Breast epithelium (tissue), 4 donors: ENCODE measurements around the gene MTCL1. TPM values are rescaled to one million over a fixed set of nuclear protein-coding genes. Genes with fewer than 3 reads are reported as not detected.

Experiments used
- DNase-seq, 2 donors: peaks; one replicate each; pipeline ENCODE4 v3.0.0-alpha.2; 2019; ENCODE audit warnings: low spot score in 2 of 2
- H3K27ac ChIP-seq, 2 donors: fragments of 200-600 bp; sonication (generic) in 1 of 2; one replicate each; pipeline ENCODE4 v1.5.1; 2016 to 2019; ENCODE audit warnings: mild to moderate bottlenecking in 1 of 2
- H3K27me3 ChIP-seq, 2 donors: fragments of 200-600 bp; sonication (generic) in 1 of 2; one replicate each; pipeline versions ENCODE4 v1.5.1 to v1.6.0; 2017 to 2019; ENCODE audit warnings: control low read depth in 1 of 2, mild to moderate bottlenecking in 1 of 2
- H3K36me3 ChIP-seq: fragments of 200-600 bp; one replicate; pipeline ENCODE4 v1.5.1; 2019
- H3K4me1 ChIP-seq, 2 donors: fragments of 200-600 bp; sonication (generic); one replicate each; pipeline ENCODE4 v1.5.1; 2016 to 2019; ENCODE audit warnings: control low read depth in 1 of 2
- H3K4me3 ChIP-seq, 3 donors: fragments of 200-600 bp; sonication (generic); 1 replicate in 2 of 3; 2 replicates in 1 of 3; pipeline ENCODE4 v1.5.1; 2016 to 2019; ENCODE audit warnings: mild to moderate bottlenecking in 3 of 3, moderate library complexity in 2 of 3
- H3K9me3 ChIP-seq, 2 donors: fragments of 200-600 bp; sonication (generic) in 1 of 2; one replicate each; pipeline ENCODE4 v1.5.1; 2016 to 2019; ENCODE audit warnings: control low read depth in 1 of 2
- POLR2A ChIP-seq: fragments of 450-650 bp; IDR thresholded peaks from one replicate; pipeline ENCODE4 v1.6.1; 2016; ENCODE audit warnings: antibody characterized with exemption, mild to moderate bottlenecking, moderate library complexity
- POLR2AphosphoS5 ChIP-seq, 3 donors: sonication (generic); formaldehyde crosslinking; IDR thresholded peaks; one replicate each; pipeline ENCODE4 v1.6.1; 2017; ENCODE audit warnings: antibody characterized with exemption in 3 of 3
- intact Hi-C: fragments of 100-400 bp; cut with DNase I; formaldehyde crosslinking; loops from one replicate; pipeline ENCODE4 v1.15.1; 2023; ENCODE audit warnings: low total_unique reads
- total RNA-seq, 3 donors: library from RNA; depleted of rRNA; stranded (reverse); fragments of >200 nt; gene quantifications; one replicate each; pipeline ENCODE4 v1.1.0, GENCODE V29; 2016
- TF ChIP-seq, protein P1 (sequence below), 3 donors: fragments of 450-650 bp; IDR thresholded peaks; one replicate each; pipeline ENCODE4 v1.5.1; 2016 to 2017; ENCODE audit warnings: antibody characterized with exemption in 3 of 3, mild to moderate bottlenecking in 3 of 3, moderate library complexity in 3 of 3

MTCL1 gene
- total RNA-seq, 3 donors from 2014 or later, result 4.9 to 9.1 (median 7.2) TPM

DNA sequence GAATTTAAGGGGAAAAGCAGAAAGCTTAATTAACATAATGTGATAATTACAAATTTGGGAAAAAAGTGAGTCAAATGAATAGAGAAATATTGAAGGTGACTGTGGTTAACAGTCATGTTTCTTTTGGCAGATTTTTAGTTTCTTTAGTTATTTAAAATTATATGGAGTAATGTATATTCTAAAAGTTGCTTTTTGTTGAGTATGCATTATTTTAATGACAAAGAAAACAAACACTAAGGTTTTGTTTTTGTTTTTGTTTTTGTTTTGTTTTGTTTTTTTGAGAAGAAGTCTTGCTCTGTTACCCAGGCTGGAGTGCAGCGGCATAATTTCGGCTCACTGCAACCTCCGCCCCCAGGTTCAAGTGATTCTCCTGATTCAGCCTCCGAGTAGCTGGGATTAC, 30.3 kb upstream of the MTCL1 start:
- Histone ChIP-seq H3K4me3 (no peak overlapping the region), H3K4me1 (no peaks in the 10 kb centered on the region), H3K9me3 (no peaks in the 10 kb centered on the region), H3K36me3 (no peaks in the 10 kb centered on the region), H3K27me3 (no peaks in the 10 kb centered on the region), H3K27ac (no peak overlapping the region)
- intact Hi-C loops, result no loop called here
- DNase-seq, result no peak
- TF ChIP-seq, protein P1, sequence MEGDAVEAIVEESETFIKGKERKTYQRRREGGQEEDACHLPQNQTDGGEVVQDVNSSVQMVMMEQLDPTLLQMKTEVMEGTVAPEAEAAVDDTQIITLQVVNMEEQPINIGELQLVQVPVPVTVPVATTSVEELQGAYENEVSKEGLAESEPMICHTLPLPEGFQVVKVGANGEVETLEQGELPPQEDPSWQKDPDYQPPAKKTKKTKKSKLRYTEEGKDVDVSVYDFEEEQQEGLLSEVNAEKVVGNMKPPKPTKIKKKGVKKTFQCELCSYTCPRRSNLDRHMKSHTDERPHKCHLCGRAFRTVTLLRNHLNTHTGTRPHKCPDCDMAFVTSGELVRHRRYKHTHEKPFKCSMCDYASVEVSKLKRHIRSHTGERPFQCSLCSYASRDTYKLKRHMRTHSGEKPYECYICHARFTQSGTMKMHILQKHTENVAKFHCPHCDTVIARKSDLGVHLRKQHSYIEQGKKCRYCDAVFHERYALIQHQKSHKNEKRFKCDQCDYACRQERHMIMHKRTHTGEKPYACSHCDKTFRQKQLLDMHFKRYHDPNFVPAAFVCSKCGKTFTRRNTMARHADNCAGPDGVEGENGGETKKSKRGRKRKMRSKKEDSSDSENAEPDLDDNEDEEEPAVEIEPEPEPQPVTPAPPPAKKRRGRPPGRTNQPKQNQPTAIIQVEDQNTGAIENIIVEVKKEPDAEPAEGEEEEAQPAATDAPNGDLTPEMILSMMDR (IDR thresholded peaks at IDR 0.05), result no peak
- no peak for TF ChIP-seq POLR2AphosphoS5 (IDR thresholded peaks at IDR 0.05)
- no peak for TF ChIP-seq POLR2A

- no peak for DNase-seq
- Histone ChIP-seq H3K27ac (no peak overlapping the region), H3K9me3 (no peaks in the 10 kb centered on the region), H3K27me3 (no peaks in the 10 kb centered on the region), H3K4me1 (no peaks in the 10 kb centered on the region), H3K36me3 (no peaks in the 10 kb centered on the region), H3K4me3 (no peak overlapping the region)
- TF ChIP-seq, protein P1 (IDR thresholded peaks at IDR 0.05), result no peak
- no peak for TF ChIP-seq POLR2AphosphoS5 (IDR thresholded peaks at IDR 0.05)
- no peak for TF ChIP-seq POLR2A
- intact Hi-C loops, result no loop called here
Measured at GRCh38 chr18:8681196-8681595, 24.2 kb upstream of the MTCL1 start.

DNA sequence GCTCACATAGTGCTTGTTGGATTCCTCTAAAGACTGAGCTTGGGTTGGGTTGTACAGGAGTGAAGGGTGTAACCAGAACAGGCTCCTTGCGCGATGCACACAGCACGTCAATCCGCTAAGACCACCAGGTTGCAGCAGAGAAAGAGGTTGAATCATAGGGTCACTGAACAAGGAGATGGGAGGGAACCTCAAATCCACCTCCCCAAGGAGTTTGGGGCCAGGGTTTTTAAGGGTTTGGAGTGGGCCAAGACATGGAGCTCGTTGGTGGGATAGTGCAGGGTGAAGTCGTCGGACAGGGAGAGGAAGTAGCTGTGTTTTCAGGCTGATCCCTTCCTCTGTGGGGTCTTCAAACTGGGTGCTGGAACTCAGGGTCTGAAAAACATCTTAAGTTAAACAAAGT, 20.8 kb upstream of the MTCL1 start:
- no peak for DNase-seq
- TF ChIP-seq POLR2A, result no peak
- TF ChIP-seq, protein P1 (IDR thresholded peaks at IDR 0.05), result no peak
- no peak for TF ChIP-seq POLR2AphosphoS5 (IDR thresholded peaks at IDR 0.05)
- intact Hi-C loops, result no loop called here

DNA sequence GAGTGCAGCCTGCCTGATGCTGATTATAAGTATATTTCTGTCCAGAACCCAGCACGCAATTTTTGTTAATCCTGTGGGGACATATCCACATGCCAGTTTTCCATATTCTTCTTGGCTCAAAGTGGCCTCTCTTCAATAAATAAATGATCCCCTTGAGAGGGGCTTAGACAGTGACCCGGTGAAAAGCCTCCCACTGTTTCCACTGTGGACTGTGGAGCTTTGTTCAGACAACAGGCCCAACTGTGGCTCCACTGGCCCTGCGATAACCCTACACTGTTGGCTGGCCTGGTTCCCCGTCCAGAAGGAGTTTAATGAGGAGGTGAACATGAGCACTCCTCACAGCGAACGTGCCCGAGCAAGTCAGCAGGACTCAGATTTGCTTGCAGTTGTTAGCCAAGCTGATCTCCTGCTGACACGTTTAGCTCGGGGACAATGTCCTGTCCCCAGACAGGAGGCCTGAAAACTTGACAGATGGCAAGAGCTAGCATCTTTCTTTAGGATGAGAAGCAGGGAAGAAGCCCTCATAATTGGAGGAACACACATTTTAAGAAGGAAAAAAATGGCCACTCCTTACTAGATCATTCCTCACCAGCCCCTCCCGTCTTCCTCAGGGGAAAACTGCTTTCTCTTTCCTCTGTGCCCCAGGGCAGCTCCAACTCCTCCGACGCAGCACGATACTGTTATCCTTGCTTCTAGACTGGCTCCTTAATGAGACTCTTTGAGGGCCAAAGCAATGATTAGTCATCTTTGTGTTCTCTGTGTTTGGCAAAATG, 20.0 kb upstream of the MTCL1 start:
- Histone ChIP-seq H3K4me3 (no peak overlapping the region), H3K4me1 (no peaks in the 10 kb centered on the region), H3K36me3 (no peaks in the 10 kb centered on the region), H3K27me3 (no peaks in the 10 kb centered on the region), H3K27ac (peak overlapping the region; percentile 48 to 72), H3K9me3 (no peaks in the 10 kb centered on the region)
- peak in 1 of 2 donors; percentile 45 for DNase-seq
- intact Hi-C loops, result no loop called here
- no peak for TF ChIP-seq POLR2AphosphoS5 (IDR thresholded peaks at IDR 0.05)
- TF ChIP-seq, protein P1 (IDR thresholded peaks at IDR 0.05), result no peak
- TF ChIP-seq POLR2A, result no peak

More for the DNA sequence above, 20.8 kb upstream of the MTCL1 start:
- Histone ChIP-seq H3K4me3 (no peak overlapping the region), H3K36me3 (no peaks in the 10 kb centered on the region), H3K27me3 (no peaks in the 10 kb centered on the region), H3K27ac (peak overlapping the region in 1 of 2 donors; percentile 72), H3K4me1 (no peaks in the 10 kb centered on the region), H3K9me3 (no peaks in the 10 kb centered on the region)

DNA sequence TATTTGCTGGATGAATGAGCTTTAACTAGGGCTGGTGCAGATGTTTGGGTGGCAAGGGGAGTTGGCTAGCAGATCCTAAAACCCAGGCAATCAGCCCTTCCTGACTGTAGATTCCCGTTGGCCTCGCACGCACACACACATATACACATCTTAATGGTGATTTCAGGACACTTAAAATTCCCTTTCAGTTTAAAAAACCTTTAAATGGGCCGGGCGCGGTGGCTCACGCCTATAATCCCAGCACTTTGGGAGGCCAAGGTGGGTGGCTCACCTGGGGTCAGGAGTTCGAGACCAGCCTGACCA, 19.5 kb upstream of the MTCL1 start:
- intact Hi-C loops, result no loop called here
- no peaks in the 10 kb centered on the region for H3K9me3 ChIP-seq
- no peak for DNase-seq
- TF ChIP-seq POLR2A (no peak), POLR2AphosphoS5 (IDR thresholded peaks at IDR 0.05) (no peak)
- TF ChIP-seq, protein P1 (IDR thresholded peaks at IDR 0.05), result no peak
- no peaks in the 10 kb centered on the region for H3K4me1 ChIP-seq
- no peak overlapping the region for H3K4me3 ChIP-seq
- H3K36me3 ChIP-seq, result no peaks in the 10 kb centered on the region
- H3K27ac ChIP-seq, result peak overlapping the region; percentile 48 to 72
- H3K27me3 ChIP-seq, result no peaks in the 10 kb centered on the region
